Brain microvascular endothelial cell (primary cell): Measurements from ENCODE around the gene DCLK1.

Source experiments
- DNase-seq: peaks from one replicate; pipeline ENCODE4 v3.0.0-alpha.2; 2020
- H3K27ac ChIP-seq: fragments of 250-450 bp; sonication (Bioruptor Pico); 2 replicates; pipeline ENCODE4 v1.5.1; 2020; ENCODE audit warnings: mild to moderate bottlenecking, moderate library complexity
- H3K27me3 ChIP-seq: fragments of 250-450 bp; sonication (Bioruptor Pico); replicated peaks from 2 replicates; pipeline ENCODE4 v1.5.1; 2020; ENCODE audit warnings: mild to moderate bottlenecking
- H3K36me3 ChIP-seq: fragments of 250-450 bp; sonication (Bioruptor Pico); replicated peaks from 2 replicates; pipeline ENCODE4 v1.5.1; 2020; ENCODE audit warnings: mild to moderate bottlenecking
- H3K4me3 ChIP-seq: 2 replicates; pipeline ENCODE4 v1.5.1; 2011; ENCODE audit warnings: low read depth, mild to moderate bottlenecking, control low read depth, low read length, moderate library complexity
- in situ Hi-C: cut with HindIII; loops from 2 replicates; pipeline ENCODE4 v1.10.0; 2017; ENCODE audit warnings: low sequenced_read_pairs, low pct_ligation_motif_present
- TF ChIP-seq, protein P1 (sequence below): IDR thresholded peaks from 2 replicates; pipeline ENCODE4 v1.5.1; 2011; ENCODE audit warnings: low read depth, mild to moderate bottlenecking, moderate library complexity, low read length, control low read depth, inconsistent platforms; ENCODE audit errors: missing control alignments

The DCLK1 gene

DNA sequence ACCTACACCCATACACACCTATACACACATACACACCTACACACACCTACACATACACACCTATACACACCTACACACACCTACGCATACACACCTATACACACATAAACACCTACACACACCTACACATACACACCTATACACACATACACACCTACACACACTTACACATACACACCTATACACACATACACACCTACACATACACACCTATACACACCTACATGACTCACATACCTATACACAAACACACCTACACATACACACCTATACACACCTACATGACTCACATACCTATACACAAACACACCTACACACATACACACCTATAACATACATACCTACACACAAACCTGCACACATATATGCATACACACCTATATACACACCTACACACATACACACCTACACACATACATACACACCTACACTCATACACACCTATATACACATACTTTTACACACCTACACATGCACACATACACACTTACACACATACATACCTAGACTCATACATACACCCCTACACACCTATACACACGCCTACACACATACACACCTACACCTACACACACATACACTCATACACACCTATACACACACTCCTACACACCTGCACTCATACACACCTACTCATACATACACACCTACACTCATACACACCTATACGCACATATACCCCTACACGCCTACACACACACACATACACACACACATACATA, 368.0 kb downstream of the DCLK1 start:
- Histone ChIP-seq H3K27me3 (no peaks in the 10 kb centered on the region), H3K36me3 (no peaks in the 10 kb centered on the region), H3K27ac (no peak overlapping the region), H3K4me3 (no peak overlapping the region)
- DNase-seq: no peak
- TF ChIP-seq, protein P1, sequence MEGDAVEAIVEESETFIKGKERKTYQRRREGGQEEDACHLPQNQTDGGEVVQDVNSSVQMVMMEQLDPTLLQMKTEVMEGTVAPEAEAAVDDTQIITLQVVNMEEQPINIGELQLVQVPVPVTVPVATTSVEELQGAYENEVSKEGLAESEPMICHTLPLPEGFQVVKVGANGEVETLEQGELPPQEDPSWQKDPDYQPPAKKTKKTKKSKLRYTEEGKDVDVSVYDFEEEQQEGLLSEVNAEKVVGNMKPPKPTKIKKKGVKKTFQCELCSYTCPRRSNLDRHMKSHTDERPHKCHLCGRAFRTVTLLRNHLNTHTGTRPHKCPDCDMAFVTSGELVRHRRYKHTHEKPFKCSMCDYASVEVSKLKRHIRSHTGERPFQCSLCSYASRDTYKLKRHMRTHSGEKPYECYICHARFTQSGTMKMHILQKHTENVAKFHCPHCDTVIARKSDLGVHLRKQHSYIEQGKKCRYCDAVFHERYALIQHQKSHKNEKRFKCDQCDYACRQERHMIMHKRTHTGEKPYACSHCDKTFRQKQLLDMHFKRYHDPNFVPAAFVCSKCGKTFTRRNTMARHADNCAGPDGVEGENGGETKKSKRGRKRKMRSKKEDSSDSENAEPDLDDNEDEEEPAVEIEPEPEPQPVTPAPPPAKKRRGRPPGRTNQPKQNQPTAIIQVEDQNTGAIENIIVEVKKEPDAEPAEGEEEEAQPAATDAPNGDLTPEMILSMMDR: no peak
- in situ Hi-C loops: no loop called here

GRCh38 chr13:35761440-35762252, 369.5 kb downstream of the DCLK1 start:
- H3K27me3 ChIP-seq: no peaks in the 10 kb centered on the region
- H3K27ac ChIP-seq: no peak overlapping the region
- no peaks in the 10 kb centered on the region for H3K36me3 ChIP-seq
- TF ChIP-seq, protein P1: no peak
- DNase-seq: no peak
- H3K4me3 ChIP-seq: no peak overlapping the region
- in situ Hi-C loops: no loop called here

- H3K4me3 ChIP-seq: no peak overlapping the region
- no peaks in the 10 kb centered on the region for H3K27me3 ChIP-seq
- no peaks in the 10 kb centered on the region for H3K36me3 ChIP-seq
- in situ Hi-C loops: no loop called here
- no peak overlapping the region for H3K27ac ChIP-seq
- TF ChIP-seq, protein P1: no peak
- DNase-seq: no peak
These were observed 370.4 kb downstream of the DCLK1 start for GRCh38 chr13:35760735-35761281.

DNA sequence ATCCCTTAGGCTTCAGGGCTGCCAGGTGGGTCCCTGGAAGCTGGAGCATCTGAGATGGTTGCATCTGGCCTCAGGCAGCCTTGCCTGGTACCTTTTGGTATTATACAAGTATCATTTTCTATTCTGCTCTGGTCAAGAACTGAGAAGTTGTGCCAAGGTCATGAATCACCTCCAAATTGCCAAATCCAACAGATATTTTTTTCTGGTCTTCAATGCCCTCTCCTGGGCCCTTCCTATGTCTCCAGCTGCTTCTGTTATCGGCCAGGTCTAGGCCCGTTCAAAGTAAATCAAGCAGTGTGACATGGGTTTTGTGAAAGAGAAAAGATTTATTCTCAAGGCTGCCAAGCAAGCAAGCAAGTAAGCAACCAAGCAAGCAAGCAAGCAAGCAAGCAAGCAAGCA, 383.6 kb downstream of the DCLK1 start:
- no peak for DNase-seq
- in situ Hi-C loops: no loop called here
- H3K27me3 ChIP-seq: no peaks in the 10 kb centered on the region
- TF ChIP-seq, protein P1: no peak
- H3K36me3 ChIP-seq: no peaks in the 10 kb centered on the region
- H3K4me3 ChIP-seq: no peak overlapping the region
- H3K27ac ChIP-seq: no peak overlapping the region

DNA sequence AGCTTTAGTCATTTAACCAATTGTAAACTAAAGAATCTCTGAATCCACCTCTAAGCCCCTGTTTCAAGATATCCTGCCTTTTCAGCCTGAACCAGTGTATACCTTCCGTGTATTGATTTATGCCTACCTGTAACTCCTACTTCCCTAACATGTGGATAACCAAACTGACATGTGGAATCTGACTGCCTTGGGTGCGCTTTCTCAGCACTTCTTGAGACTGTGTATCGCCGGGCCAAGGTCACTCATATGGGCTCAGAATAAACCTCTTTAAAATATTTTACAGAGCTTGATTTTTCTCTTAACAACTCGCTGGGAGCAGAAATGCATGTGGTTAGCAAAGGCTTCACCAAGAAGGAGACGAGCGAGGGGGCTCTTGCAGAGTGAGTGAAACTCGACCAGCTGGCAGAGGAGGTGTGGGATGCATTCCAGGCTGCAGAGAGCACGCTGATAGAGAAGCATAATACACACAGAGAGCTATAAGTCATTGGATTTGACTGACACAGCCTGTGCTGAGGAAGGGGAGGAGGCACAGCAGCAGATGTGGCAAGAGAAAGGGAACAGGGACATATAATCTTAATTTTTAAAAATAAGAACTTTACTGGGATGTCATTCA, 386.5 kb downstream of the DCLK1 start:
- TF ChIP-seq, protein P1: no peak
- no peak overlapping the region for H3K4me3 ChIP-seq
- no peak overlapping the region for H3K27ac ChIP-seq
- DNase-seq: peak; percentile 60
- H3K27me3 ChIP-seq: no peaks in the 10 kb centered on the region
- H3K36me3 ChIP-seq: no peaks in the 10 kb centered on the region
- in situ Hi-C loops: no loop called here
